Type B pancreatic cell (in vitro differentiated cells): ENCODE measurements around the gene MCF2. TPM values are rescaled to one million over a fixed set of nuclear protein-coding genes. Genes with fewer than 3 reads are reported as not detected.

Experiments
- DNase-seq: peaks from one replicate; pipeline ENCODE4 v3.0.0; 2021; ENCODE audit warnings: mixed read lengths; ENCODE audit not compliant: unreplicated experiment; ENCODE audit errors: extremely low spot score
- H3K27ac Mint-ChIP-seq: 2 replicates; pipeline ENCODE4 v1.8.0; 2021; ENCODE audit warnings: mild to moderate bottlenecking, mixed read lengths
- H3K27me3 Mint-ChIP-seq: 2 replicates; pipeline ENCODE4 v1.8.0; 2021; ENCODE audit warnings: mixed read lengths
- H3K36me3 Mint-ChIP-seq: 2 replicates; pipeline ENCODE4 v1.8.0; 2021; ENCODE audit warnings: mixed read lengths
- H3K4me1 Mint-ChIP-seq: one replicate; pipeline ENCODE4 v1.8.0; 2021; ENCODE audit warnings: mixed read lengths; ENCODE audit not compliant: unreplicated experiment
- H3K4me3 Mint-ChIP-seq: 2 replicates; pipeline ENCODE4 v1.8.0; 2021; ENCODE audit warnings: mild to moderate bottlenecking, mixed read lengths
- H3K9me3 Mint-ChIP-seq: 2 replicates; pipeline ENCODE4 v1.8.0; 2021; ENCODE audit warnings: mixed read lengths
- total RNA-seq: library from RNA; stranded (reverse); gene quantifications from 2 replicates; pipeline ENCODE4 v1.2.1, GENCODE V29; 2021; ENCODE audit warnings: low replicate concordance
- TF ChIP-seq, protein P1 (sequence below): fragments of 200-600 bp; sonication (generic); conservative IDR thresholded peaks from 2 replicates; pipeline ENCODE4 v1.5.0; 2021; ENCODE audit warnings: antibody characterized with exemption, mild to moderate bottlenecking

MCF2 gene
- total RNA-seq, 1 donor from 2014 or later, result 0.22 TPM

DNA sequence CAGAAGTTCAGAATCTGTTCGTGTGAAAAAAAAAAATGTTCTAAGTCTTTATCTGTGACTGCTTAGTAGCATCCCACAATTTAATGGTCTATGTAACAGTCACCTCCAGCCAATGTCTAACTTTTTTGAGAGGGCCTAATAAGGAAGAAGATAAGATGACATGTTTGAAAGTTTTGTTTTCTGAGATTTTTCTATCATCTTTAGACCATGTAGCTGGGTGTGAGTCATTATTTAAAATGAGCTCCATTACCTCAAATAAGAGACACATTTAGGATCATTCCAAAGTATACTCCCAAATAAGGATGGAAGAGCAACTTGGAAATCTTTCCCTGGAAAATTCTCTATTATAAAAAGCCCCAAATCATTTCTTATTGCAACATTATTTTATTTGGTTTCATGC is 28.2 kb upstream of the MCF2 start:
- TF ChIP-seq, protein P1, sequence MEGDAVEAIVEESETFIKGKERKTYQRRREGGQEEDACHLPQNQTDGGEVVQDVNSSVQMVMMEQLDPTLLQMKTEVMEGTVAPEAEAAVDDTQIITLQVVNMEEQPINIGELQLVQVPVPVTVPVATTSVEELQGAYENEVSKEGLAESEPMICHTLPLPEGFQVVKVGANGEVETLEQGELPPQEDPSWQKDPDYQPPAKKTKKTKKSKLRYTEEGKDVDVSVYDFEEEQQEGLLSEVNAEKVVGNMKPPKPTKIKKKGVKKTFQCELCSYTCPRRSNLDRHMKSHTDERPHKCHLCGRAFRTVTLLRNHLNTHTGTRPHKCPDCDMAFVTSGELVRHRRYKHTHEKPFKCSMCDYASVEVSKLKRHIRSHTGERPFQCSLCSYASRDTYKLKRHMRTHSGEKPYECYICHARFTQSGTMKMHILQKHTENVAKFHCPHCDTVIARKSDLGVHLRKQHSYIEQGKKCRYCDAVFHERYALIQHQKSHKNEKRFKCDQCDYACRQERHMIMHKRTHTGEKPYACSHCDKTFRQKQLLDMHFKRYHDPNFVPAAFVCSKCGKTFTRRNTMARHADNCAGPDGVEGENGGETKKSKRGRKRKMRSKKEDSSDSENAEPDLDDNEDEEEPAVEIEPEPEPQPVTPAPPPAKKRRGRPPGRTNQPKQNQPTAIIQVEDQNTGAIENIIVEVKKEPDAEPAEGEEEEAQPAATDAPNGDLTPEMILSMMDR, result no peak
- Mint-ChIP-seq H3K27ac (no peak overlapping the region), H3K36me3 (no peaks in the 10 kb centered on the region), H3K4me1 (no peaks in the 10 kb centered on the region), H3K27me3 (no peaks in the 10 kb centered on the region), H3K9me3 (no peaks in the 10 kb centered on the region), H3K4me3 (no peak overlapping the region)
- no peak for DNase-seq

DNA sequence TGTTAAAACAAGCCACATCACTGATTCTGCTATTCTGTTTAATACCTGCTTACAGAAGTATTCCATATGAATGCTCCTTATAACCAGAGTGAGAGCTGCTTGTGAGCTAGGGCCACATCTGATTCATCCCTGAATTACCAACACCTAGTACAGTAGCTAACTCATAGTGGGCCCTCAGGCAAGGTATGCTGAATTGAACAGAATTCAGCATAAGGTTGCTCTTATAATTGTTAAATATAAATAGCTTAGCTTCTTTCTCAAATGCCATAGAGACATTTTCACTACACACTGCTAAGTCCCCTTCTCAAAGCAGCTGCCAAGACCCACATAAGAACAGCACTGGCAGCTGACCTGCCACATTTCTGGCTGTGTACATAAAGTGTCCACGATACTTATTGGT is 27.0 kb upstream of the MCF2 start:
- Mint-ChIP-seq H3K4me3 (no peak overlapping the region), H3K36me3 (no peaks in the 10 kb centered on the region), H3K4me1 (no peaks in the 10 kb centered on the region), H3K9me3 (no peaks in the 10 kb centered on the region), H3K27me3 (no peaks in the 10 kb centered on the region), H3K27ac (no peak overlapping the region)
- TF ChIP-seq, protein P1, result no peak
- no peak for DNase-seq

DNA sequence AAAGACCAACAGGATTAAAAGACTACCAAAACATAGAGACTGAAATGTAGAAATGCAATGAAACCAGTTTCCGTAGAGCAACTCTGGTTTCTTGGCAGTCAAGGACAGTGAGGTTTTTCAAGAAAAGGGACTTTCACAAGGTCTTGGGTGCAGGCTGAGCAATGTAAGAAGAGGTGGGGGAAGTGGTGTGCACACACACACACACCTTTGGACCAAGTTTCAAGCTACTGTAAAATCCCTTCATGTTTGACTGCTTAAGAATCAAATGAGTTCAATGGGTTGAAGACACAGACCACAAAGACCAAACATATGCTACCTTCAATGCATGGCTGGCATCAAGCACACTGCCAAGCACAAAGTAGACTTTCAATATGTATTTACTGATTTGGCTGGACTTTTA is 17.8 kb upstream of the MCF2 start:
- no peak overlapping the region for H3K4me3 Mint-ChIP-seq
- no peaks in the 10 kb centered on the region for H3K9me3 Mint-ChIP-seq
- no peak for DNase-seq
- H3K27ac Mint-ChIP-seq, result no peak overlapping the region
- no peaks in the 10 kb centered on the region for H3K27me3 Mint-ChIP-seq
- no peaks in the 10 kb centered on the region for H3K36me3 Mint-ChIP-seq
- H3K4me1 Mint-ChIP-seq, result no peaks in the 10 kb centered on the region
- TF ChIP-seq, protein P1, result no peak

DNA sequence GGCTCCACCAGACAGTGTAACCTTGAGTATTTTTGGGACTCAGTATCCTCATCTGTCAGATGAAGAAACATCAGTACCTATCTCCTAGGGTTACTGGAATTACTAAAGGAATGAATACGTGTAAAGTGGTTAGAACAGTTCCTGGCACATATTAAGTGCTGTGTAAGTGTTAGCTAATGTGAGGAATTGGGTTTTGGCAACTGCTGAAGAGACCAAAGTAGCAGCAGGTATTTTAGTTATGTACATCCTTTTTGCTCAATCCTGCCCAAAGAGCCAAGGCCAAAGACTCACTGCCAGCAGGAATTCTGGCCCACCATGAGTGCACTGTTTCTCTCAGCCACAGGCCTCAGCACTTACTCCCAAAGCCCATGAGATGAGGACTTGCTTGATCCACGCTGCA is 16.7 kb upstream of the MCF2 start:
- Mint-ChIP-seq H3K27me3 (no peaks in the 10 kb centered on the region), H3K4me1 (peaks cover 6% of the 10 kb centered on the region), H3K9me3 (peaks cover 6% of the 10 kb centered on the region), H3K27ac (no peak overlapping the region), H3K4me3 (no peak overlapping the region), H3K36me3 (no peaks in the 10 kb centered on the region)
- DNase-seq, result no peak
- TF ChIP-seq, protein P1, result no peak

DNA sequence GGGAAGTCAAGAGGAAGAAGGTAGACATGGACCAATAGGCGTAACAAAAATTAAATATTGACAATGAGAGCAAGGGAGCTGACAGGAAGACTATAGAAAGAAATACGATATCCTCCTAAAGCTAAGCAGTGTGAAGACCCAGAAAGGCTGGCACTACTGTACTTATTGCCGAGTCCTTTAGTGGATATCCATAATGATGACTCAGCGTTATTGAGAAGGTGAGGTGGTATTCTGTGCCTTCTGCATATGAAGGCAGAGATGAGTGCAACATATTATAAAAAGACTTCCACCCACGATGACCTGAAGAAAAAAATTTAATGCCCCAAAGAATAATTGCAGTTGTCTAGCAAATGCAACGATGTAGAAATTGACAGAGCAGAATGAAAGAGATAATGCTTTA is 13.0 kb upstream of the MCF2 start:
- Mint-ChIP-seq H3K27me3 (no peaks in the 10 kb centered on the region), H3K36me3 (no peaks in the 10 kb centered on the region), H3K27ac (no peak overlapping the region), H3K9me3 (peaks cover 8% of the 10 kb centered on the region), H3K4me1 (peaks cover 6% of the 10 kb centered on the region), H3K4me3 (no peak overlapping the region)
- TF ChIP-seq, protein P1, result no peak
- no peak for DNase-seq

DNA sequence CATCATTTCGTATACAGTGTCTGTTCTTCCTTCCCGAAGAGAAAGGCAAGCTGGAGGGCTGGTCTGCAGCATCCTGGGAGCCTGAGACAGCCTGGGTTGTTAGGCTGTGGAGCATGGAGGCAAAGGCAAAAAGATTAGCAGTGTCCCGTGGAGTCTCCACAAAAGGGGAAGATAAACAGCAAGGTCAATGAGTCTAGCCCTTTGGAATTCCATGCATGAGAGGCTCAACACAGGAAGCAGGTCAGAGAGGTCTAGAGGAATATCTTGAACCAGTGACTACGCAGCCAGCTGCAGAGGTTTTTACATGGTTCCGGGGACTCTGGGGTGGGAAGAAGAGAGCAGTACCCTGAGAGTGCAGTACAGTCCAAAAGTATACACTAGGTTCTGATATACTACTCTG is 12.2 kb upstream of the MCF2 start:
- DNase-seq, result no peak
- H3K36me3 Mint-ChIP-seq, result no peaks in the 10 kb centered on the region
- H3K9me3 Mint-ChIP-seq, result peaks cover 8% of the 10 kb centered on the region
- TF ChIP-seq, protein P1, result no peak
- H3K27me3 Mint-ChIP-seq, result no peaks in the 10 kb centered on the region
- H3K27ac Mint-ChIP-seq, result no peak overlapping the region
- peaks cover 6% of the 10 kb centered on the region for H3K4me1 Mint-ChIP-seq
- H3K4me3 Mint-ChIP-seq, result no peak overlapping the region
